Loucy (cell line): ENCODE data around the gene MTO1.
"Not testable (repeated sequence)": the region's sequence is repeated elsewhere in the genome, so short reads cannot be mapped to it uniquely, and the experiment has no call there.

Experiments used
- H2AFZ ChIP-seq: fragments of 200-600 bp; sonication (generic); 2 replicates; pipeline ENCODE4 v1.6.0; 2016; ENCODE audit warnings: antibody characterized with exemption, mild to moderate bottlenecking, low read length, moderate library complexity
- H3F3A ChIP-seq: fragments of 200-600 bp; 2 replicates; pipeline ENCODE4 v1.6.0; 2016; ENCODE audit warnings: antibody characterized with exemption, low read depth, mild to moderate bottlenecking
- H3K27me3 ChIP-seq: fragments of 200-600 bp; sonication (generic); 2 replicates; pipeline ENCODE4 v1.6.1; 2014; ENCODE audit warnings: low read length, mild to moderate bottlenecking; ENCODE audit not compliant: insufficient read depth, poor library complexity, severe bottlenecking
- H3K36me3 ChIP-seq: fragments of 200-600 bp; sonication (generic); 2 replicates; pipeline ENCODE4 v1.6.1; 2016; ENCODE audit warnings: low read length; ENCODE audit not compliant: insufficient read depth
- H3K4me1 ChIP-seq: fragments of 200-600 bp; sonication (generic); 2 replicates; pipeline ENCODE4 v1.5.1; 2014; ENCODE audit warnings: low read length, mild to moderate bottlenecking; ENCODE audit not compliant: insufficient read depth, poor library complexity, severe bottlenecking
- H3K4me2 ChIP-seq: fragments of 200-600 bp; sonication (generic); 2 replicates; pipeline ENCODE4 v1.6.0; 2014; ENCODE audit warnings: antibody characterized with exemption, low read length, low read depth, mild to moderate bottlenecking; ENCODE audit not compliant: poor library complexity, severe bottlenecking
- H3K4me3 ChIP-seq: fragments of 200-600 bp; sonication (generic); 2 replicates; pipeline ENCODE4 v1.5.1; 2014; ENCODE audit warnings: low read length, mild to moderate bottlenecking, mixed read lengths; ENCODE audit not compliant: poor library complexity, severe bottlenecking
- H3K79me2 ChIP-seq: fragments of 200-600 bp; sonication (generic); 2 replicates; pipeline ENCODE4 v1.6.1; 2014; ENCODE audit warnings: low read length; ENCODE audit not compliant: insufficient read depth
- H3K9ac ChIP-seq: fragments of 200-600 bp; sonication (generic); 2 replicates; pipeline ENCODE4 v1.6.0; 2014; ENCODE audit warnings: mild to moderate bottlenecking, low read depth, low read length, moderate library complexity; ENCODE audit not compliant: poor library complexity, severe bottlenecking
- H3K9me2 ChIP-seq: fragments of 200-600 bp; sonication (generic); replicated peaks from 2 replicates; pipeline ENCODE4 v1.6.1; 2016; ENCODE audit warnings: low read depth, low read length, mixed read lengths
- H3K9me3 ChIP-seq: fragments of 200-600 bp; sonication (generic); 2 replicates; pipeline ENCODE4 v1.6.1; 2014; ENCODE audit warnings: mild to moderate bottlenecking, antibody characterized with exemption, low read length, low read depth; ENCODE audit not compliant: insufficient read depth
- H4K20me1 ChIP-seq: fragments of 200-600 bp; sonication (generic); 2 replicates; pipeline ENCODE4 v1.6.0; 2014; ENCODE audit warnings: antibody characterized with exemption, low read length, mild to moderate bottlenecking; ENCODE audit not compliant: insufficient read depth, poor library complexity, severe bottlenecking
- EZH2phosphoT487 ChIP-seq: fragments of 200-600 bp; IDR thresholded peaks from 2 replicates; pipeline ENCODE4 v1.6.1; 2018; ENCODE audit warnings: antibody characterized with exemption, mild to moderate bottlenecking, moderate library complexity, borderline replicate concordance
- TF ChIP-seq, protein P1 (sequence below): fragments of 200-600 bp; sonication (generic); conservative IDR thresholded peaks from 2 replicates; pipeline ENCODE4 v1.5.1; 2014; ENCODE audit warnings: mild to moderate bottlenecking, antibody characterized with exemption, low read length

MTO1 gene

GRCh38 chr6:73532293-73532692 lies 70.8 kb downstream of the MTO1 start:
- Histone ChIP-seq H3F3A (no peaks in the 10 kb centered on the region), H3K9me3 (no peaks in the 10 kb centered on the region), H3K9ac (no peak overlapping the region), H3K79me2 (no peaks in the 10 kb centered on the region), H4K20me1 (no peaks in the 10 kb centered on the region), H2AFZ (no peak overlapping the region), H3K4me2 (no peak overlapping the region), H3K36me3 (no peaks in the 10 kb centered on the region), H3K27me3 (peaks cover 7% of the 10 kb centered on the region), H3K9me2 (no peaks in the 10 kb centered on the region), H3K4me1 (no peaks in the 10 kb centered on the region), H3K4me3 (no peak overlapping the region)
- TF ChIP-seq EZH2phosphoT487: no peak
- TF ChIP-seq, protein P1, sequence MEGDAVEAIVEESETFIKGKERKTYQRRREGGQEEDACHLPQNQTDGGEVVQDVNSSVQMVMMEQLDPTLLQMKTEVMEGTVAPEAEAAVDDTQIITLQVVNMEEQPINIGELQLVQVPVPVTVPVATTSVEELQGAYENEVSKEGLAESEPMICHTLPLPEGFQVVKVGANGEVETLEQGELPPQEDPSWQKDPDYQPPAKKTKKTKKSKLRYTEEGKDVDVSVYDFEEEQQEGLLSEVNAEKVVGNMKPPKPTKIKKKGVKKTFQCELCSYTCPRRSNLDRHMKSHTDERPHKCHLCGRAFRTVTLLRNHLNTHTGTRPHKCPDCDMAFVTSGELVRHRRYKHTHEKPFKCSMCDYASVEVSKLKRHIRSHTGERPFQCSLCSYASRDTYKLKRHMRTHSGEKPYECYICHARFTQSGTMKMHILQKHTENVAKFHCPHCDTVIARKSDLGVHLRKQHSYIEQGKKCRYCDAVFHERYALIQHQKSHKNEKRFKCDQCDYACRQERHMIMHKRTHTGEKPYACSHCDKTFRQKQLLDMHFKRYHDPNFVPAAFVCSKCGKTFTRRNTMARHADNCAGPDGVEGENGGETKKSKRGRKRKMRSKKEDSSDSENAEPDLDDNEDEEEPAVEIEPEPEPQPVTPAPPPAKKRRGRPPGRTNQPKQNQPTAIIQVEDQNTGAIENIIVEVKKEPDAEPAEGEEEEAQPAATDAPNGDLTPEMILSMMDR: no peak

DNA sequence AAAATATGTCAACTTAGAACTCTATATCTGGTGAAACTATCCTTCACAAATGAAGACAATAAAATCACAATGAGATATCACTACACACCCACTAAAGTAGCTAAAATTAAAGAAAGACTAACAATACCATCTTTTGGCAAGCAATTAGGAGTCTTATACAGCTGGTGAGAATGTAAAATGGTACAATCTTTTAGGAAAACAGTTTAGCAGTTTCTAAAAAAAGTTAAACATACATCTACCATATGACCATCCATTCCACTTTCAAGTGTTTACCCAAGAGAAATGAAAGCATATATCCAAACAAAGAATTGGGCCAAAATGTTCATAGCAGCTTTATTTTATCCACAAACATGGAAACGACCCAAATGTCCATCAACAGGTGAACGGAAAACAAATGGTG lies 73.1 kb downstream of the MTO1 start:
- no peaks in the 10 kb centered on the region for H4K20me1 ChIP-seq
- no peaks in the 10 kb centered on the region for H3F3A ChIP-seq
- no peaks in the 10 kb centered on the region for H3K4me1 ChIP-seq
- H3K4me3 ChIP-seq: no peak overlapping the region
- no peak overlapping the region for H2AFZ ChIP-seq
- no peak overlapping the region for H3K9ac ChIP-seq
- H3K36me3 ChIP-seq: no peaks in the 10 kb centered on the region
- no peaks in the 10 kb centered on the region for H3K79me2 ChIP-seq
- no peak for TF ChIP-seq EZH2phosphoT487
- no peak overlapping the region for H3K4me2 ChIP-seq
- H3K27me3 ChIP-seq: no peaks in the 10 kb centered on the region
- no peaks in the 10 kb centered on the region for H3K9me2 ChIP-seq
- H3K9me3 ChIP-seq: no peaks in the 10 kb centered on the region

DNA sequence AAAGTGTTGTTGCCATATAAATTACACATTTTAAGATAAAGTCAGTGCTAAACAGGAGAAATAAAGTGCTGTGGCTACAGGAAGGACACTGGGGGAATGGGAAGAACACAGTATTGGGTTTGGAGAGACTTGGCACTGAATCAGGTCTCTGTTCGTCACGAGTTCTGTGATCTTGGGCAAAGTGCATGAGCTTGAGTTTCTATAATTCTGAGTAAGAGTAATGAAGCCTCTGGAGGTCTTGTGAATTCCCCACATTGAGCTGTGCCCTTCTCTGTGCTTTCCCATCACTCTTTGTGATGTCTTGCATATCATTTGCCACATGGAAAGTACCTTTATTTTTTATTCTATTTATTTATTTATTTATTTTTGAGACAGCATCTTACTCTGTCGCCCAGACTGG lies 76.1 kb downstream of the MTO1 start:
- Histone ChIP-seq H2AFZ (no peak overlapping the region), H3K9me3 (no peaks in the 10 kb centered on the region), H3K79me2 (no peaks in the 10 kb centered on the region), H3K36me3 (no peaks in the 10 kb centered on the region), H3K4me3 (no peak overlapping the region), H3K4me2 (no peak overlapping the region), H3K27me3 (no peaks in the 10 kb centered on the region), H4K20me1 (no peaks in the 10 kb centered on the region), H3F3A (no peaks in the 10 kb centered on the region), H3K9me2 (no peaks in the 10 kb centered on the region), H3K4me1 (no peaks in the 10 kb centered on the region), H3K9ac (no peak overlapping the region)
- no peak for TF ChIP-seq EZH2phosphoT487
- TF ChIP-seq, protein P1: no peak

DNA sequence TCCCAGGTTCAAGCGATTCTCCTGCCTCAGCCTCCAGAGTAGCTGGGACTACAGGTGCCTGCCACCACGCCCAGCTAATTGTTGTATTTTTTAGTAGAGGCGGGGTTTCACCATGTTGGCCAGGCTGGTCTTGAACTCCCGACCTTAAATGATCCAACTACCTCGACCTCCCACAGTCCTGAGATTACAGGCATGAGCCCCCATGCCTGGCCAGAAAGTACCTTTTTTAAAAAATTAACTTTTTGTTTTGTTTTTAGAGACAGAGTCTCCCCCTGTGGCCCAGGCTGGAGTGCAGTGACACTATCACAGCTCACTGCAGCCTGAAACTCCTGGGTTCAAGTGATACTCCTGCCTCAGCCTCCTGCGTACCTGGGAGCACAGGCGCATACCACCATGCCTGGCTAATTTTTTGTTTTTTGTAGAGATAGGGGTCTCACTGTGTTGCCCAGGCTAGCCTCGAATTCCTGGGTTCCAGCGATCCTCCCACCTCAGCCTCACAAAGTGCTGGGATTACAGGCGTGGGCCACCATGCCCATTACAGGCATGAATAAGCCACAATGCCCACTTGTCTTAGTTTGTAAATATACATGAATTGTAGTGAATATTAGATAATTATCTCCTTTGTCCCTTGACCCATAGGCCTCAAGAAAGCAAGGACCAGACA lies 76.7 kb downstream of the MTO1 start:
- Histone ChIP-seq H3K79me2 (no peaks in the 10 kb centered on the region), H3K4me1 (no peaks in the 10 kb centered on the region), H2AFZ (no peak overlapping the region), H3K9me3 (no peaks in the 10 kb centered on the region), H3K27me3 (no peaks in the 10 kb centered on the region), H3K36me3 (no peaks in the 10 kb centered on the region), H4K20me1 (no peaks in the 10 kb centered on the region), H3F3A (no peaks in the 10 kb centered on the region), H3K4me2 (no peak overlapping the region), H3K4me3 (no peak overlapping the region), H3K9ac (no peak overlapping the region), H3K9me2 (no peaks in the 10 kb centered on the region)
- TF ChIP-seq, protein P1: no peak
- no peak for TF ChIP-seq EZH2phosphoT487

- H3K4me2 ChIP-seq, H3K4me3 ChIP-seq, H3K9ac ChIP-seq, H3F3A ChIP-seq, H3K9me2 ChIP-seq, H4K20me1 ChIP-seq, H3K4me1 ChIP-seq, H3K27me3 ChIP-seq, H2AFZ ChIP-seq, H3K79me2 ChIP-seq, H3K9me3 ChIP-seq, H3K36me3 ChIP-seq: not testable (repeated sequence)
These were observed 80.9 kb downstream of the MTO1 start for GRCh38 chr6:73542481-73542880.
